HCT116 (cell line): ENCODE measurements around the gene FGF18. TPM values are rescaled to one million over a fixed set of nuclear protein-coding genes. Genes with fewer than 3 reads are reported as not detected.

ENCODE experiments used
- ATAC-seq: fragments of 200-7000 bp; cut with Tn5 transposase; 2 replicates; pipeline ENCODE4 v1.9.1; 2020; ENCODE audit warnings: mild to moderate bottlenecking, moderate library complexity
- BruUV-seq: library from RNA; stranded (reverse); fragments of 400-500 nt; replicated peaks from 2 replicates; lab custom pipeline; 2021; lab: Mats Ljungman, UMichigan
- CTCF ChIA-PET: fragments of 300-600 bp; sonication (Branson Sonifier 250); formaldehyde crosslinking; loops from one replicate; lab custom pipeline; 2021; ENCODE audit warnings: antibody characterized with exemption; lab: Charles Lee
- POLR2A ChIA-PET: fragments of 300-600, 350-600 bp; sonication (Branson Sonifier 250); formaldehyde crosslinking; loops from one replicate; lab custom pipeline; 2021; ENCODE audit warnings: antibody characterized with exemption; lab: Charles Lee
- RAD21 ChIA-PET, 2 experiments: fragments of 300-600 bp; sonication (Branson Sonifier 250); formaldehyde crosslinking; loops; one replicate each; lab custom pipeline; 2023; ENCODE audit warnings: low total read pairs in 2 of 2; ENCODE audit not compliant: uncharacterized antibody in 2 of 2, unreplicated experiment in 2 of 2, low non-redundant PET in 1 of 2; lab: Charles Lee
- DNase-seq: peaks from one replicate; pipeline ENCODE4 v3.0.0-alpha.2; 2010; ENCODE audit warnings: low read depth, low spot score
- H2AFZ ChIP-seq: fragments of 200-600 bp; shearing (Covaris generic), sonication (generic); 2 replicates; pipeline ENCODE4 v1.6.1; 2017; ENCODE audit warnings: low read depth, mixed run types, mixed read lengths, antibody characterized with exemption, low read length; ENCODE audit not compliant: poor library complexity, severe bottlenecking
- H3K27ac ChIP-seq: 2 replicates; pipeline ENCODE4 v1.5.1; 2012; ENCODE audit warnings: low read depth, low read length
- H3K27me3 ChIP-seq: fragments of 200-600 bp; sonication (generic); 2 replicates; pipeline ENCODE4 v1.6.1; 2016; ENCODE audit warnings: mixed run types, low read length, mixed read lengths; ENCODE audit not compliant: insufficient read depth
- H3K36me3 ChIP-seq, 2 experiments: fragments of 200-500 bp in 1 of 2; fragments of 200-600 bp in 1 of 2; sonication (Bioruptor generic) in 1 of 2; sonication (generic) in 1 of 2; 2 replicates each; pipeline versions ENCODE4 v1.5.1 to v1.6.1; 2014 to 2016; ENCODE audit warnings: low read length in 2 of 2, inconsistent platforms in 1 of 2, mixed read lengths in 1 of 2, mixed run types in 1 of 2; ENCODE audit not compliant: insufficient read depth in 2 of 2, control insufficient read depth in 1 of 2
- H3K4me1 ChIP-seq, 2 experiments: fragments of 200-600 bp in 1 of 2; sonication (generic) in 1 of 2; 2 replicates each; pipeline versions ENCODE4 v1.5.1 to v1.6.1; 2012 to 2017; ENCODE audit warnings: low read length in 2 of 2, inconsistent platforms in 1 of 2, mild to moderate bottlenecking in 1 of 2, mixed read lengths in 1 of 2, mixed run types in 1 of 2, moderate library complexity in 1 of 2; ENCODE audit not compliant: insufficient read depth in 2 of 2, control insufficient read depth in 1 of 2
- H3K4me2 ChIP-seq: fragments of 200-600 bp; sonication (generic); 2 replicates; pipeline ENCODE4 v1.6.1; 2017; ENCODE audit warnings: mixed run types, low read length, mixed read lengths
- H3K4me3 ChIP-seq, 2 experiments: fragments of 200-600 bp in 1 of 2; sonication (generic) in 1 of 2; replicated peaks in 1 of 2; 2 replicates each; pipeline ENCODE4 v1.5.1; 2011 to 2016; ENCODE audit warnings: low read length in 2 of 2, control low read depth in 1 of 2, low read depth in 1 of 2, mild to moderate bottlenecking in 1 of 2, mixed read lengths in 1 of 2, mixed run types in 1 of 2
- H3K79me2 ChIP-seq: fragments of 200-600 bp; sonication (generic); 2 replicates; pipeline ENCODE4 v1.6.1; 2017; ENCODE audit warnings: mild to moderate bottlenecking, mixed run types, low read length, moderate library complexity, mixed read lengths; ENCODE audit not compliant: insufficient read depth
- H3K9ac ChIP-seq: fragments of 200-600 bp; sonication (generic); 2 replicates; pipeline ENCODE4 v1.6.1; 2016; ENCODE audit warnings: low read length, mixed read lengths
- H3K9me2 ChIP-seq: fragments of 200-600 bp; sonication (generic), shearing (Covaris generic); 2 replicates; pipeline ENCODE4 v1.6.1; 2017; ENCODE audit warnings: mixed run types, mild to moderate bottlenecking, moderate library complexity; ENCODE audit not compliant: insufficient read depth
- H3K9me3 ChIP-seq, 2 experiments: fragments of 200-500 bp in 1 of 2; fragments of 200-600 bp in 1 of 2; sonication (Bioruptor generic) in 1 of 2; sonication (generic) in 1 of 2; 2 replicates each; pipeline ENCODE4 v1.6.1; 2014 to 2017; ENCODE audit warnings: low read length in 2 of 2, mixed read lengths in 2 of 2, inconsistent platforms in 1 of 2, low read depth in 1 of 2, mild to moderate bottlenecking in 1 of 2, mixed run types in 1 of 2, moderate library complexity in 1 of 2; ENCODE audit not compliant: control insufficient read depth in 1 of 2, insufficient read depth in 1 of 2
- H4K20me1 ChIP-seq: fragments of 200-600 bp; sonication (generic), shearing (Covaris generic); 2 replicates; pipeline ENCODE4 v1.6.1; 2017; ENCODE audit warnings: mixed run types, mild to moderate bottlenecking, moderate library complexity; ENCODE audit not compliant: insufficient read depth
- CBX3 ChIP-seq: IDR thresholded peaks from 2 replicates; pipeline ENCODE4 v1.6.1; 2012; ENCODE audit warnings: low read depth
- CEBPB ChIP-seq: IDR thresholded peaks from 2 replicates; pipeline ENCODE4 v1.6.1; 2012; ENCODE audit warnings: low read depth
- EGR1 ChIP-seq: IDR thresholded peaks from 2 replicates; pipeline ENCODE4 v1.6.1; 2012; ENCODE audit warnings: low read depth
- ELF1 ChIP-seq: IDR thresholded peaks from 2 replicates; pipeline ENCODE4 v1.6.1; 2012; ENCODE audit warnings: low read depth, borderline replicate concordance
- EZH2 ChIP-seq: fragments of 200-600 bp; sonication (generic); IDR thresholded peaks from 2 replicates; pipeline ENCODE4 v1.6.1; 2017; ENCODE audit warnings: antibody characterized with exemption, mixed run types
- FOSL1 ChIP-seq: IDR thresholded peaks from 2 replicates; pipeline ENCODE4 v1.6.1; 2012; ENCODE audit warnings: low read depth
- JUND ChIP-seq: IDR thresholded peaks from 2 replicates; pipeline ENCODE4 v1.6.1; 2012
- POLR2A ChIP-seq: IDR thresholded peaks from 2 replicates; pipeline ENCODE4 v1.7.0; 2011; ENCODE audit warnings: borderline replicate concordance; ENCODE audit not compliant: insufficient read depth, insufficient read length; ENCODE audit errors: extremely low read depth
- REST ChIP-seq: IDR thresholded peaks from 2 replicates; pipeline ENCODE4 v1.6.1; 2012; ENCODE audit warnings: low read depth
- YY1 ChIP-seq: IDR thresholded peaks from 2 replicates; pipeline ENCODE4 v1.6.1; 2011; ENCODE audit warnings: low read length, low read depth, moderate library complexity, mild to moderate bottlenecking; ENCODE audit not compliant: insufficient replicate concordance; ENCODE audit errors: extremely low read depth
- ZBTB33 ChIP-seq: IDR thresholded peaks from 2 replicates; pipeline ENCODE4 v1.6.1; 2011; ENCODE audit warnings: mild to moderate bottlenecking, low read length, moderate library complexity; ENCODE audit not compliant: insufficient replicate concordance; ENCODE audit errors: extremely low read depth
- ZFX ChIP-seq: fragments of 450-650 bp; IDR thresholded peaks from 2 replicates; pipeline ENCODE4 v1.6.1; 2017
- intact Hi-C: fragments of 100-400 bp; cut with micrococcal nuclease; formaldehyde crosslinking; loops from 2 replicates; pipeline ENCODE4 v1.10.0; 2022
- microRNA-seq: library from miRNA; unstranded; fragments of <30 nt; microRNA quantifications from one replicate; pipeline ENCODE4, GENCODE V29; 2016; ENCODE audit warnings: borderline number of aligned reads
- total RNA-seq: library from RNA; stranded (reverse); gene quantifications from one replicate; pipeline ENCODE4 v1.2.1, GENCODE V29; 2021; ENCODE audit not compliant: unreplicated experiment
- TF ChIP-seq, protein P1 (sequence below): IDR thresholded peaks from 2 replicates; pipeline ENCODE4 v1.6.1; 2012

Gene FGF18
- total RNA-seq, 1 experiment from 2014 or later: 0.96 TPM

DNA sequence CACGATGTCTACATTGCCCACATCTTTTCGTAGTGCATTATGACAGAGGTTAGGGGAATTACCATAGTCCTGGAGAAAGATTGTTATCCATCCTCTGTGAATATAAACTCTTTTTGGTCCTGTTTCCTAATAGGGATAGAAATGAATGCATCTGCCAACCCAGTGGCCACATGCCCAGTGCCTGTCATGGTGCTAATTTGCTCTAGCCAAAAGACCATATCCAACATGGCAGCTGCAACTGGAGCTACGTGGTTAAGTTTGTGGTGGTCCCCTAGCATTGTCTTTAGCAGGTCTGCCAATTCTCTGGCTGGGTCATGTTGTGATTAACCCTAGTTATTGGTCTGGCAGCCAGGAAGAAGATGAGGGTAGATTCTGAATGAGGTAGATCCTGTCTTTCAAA lies 87.5 kb downstream of the FGF18 start:
- H3K9me2 ChIP-seq: no peaks in the 10 kb centered on the region
- CTCF ChIA-PET: no interaction called here

More for the DNA sequence above, 87.5 kb downstream of the FGF18 start:
- ChIA-PET RAD21 (no interaction called here), POLR2A (no interaction called here)
- H3K27me3 ChIP-seq: no peaks in the 10 kb centered on the region
- no peaks in the 10 kb centered on the region for H4K20me1 ChIP-seq
- TF ChIP-seq EGR1 (no peak), CEBPB (no peak), REST (no peak), JUND (no peak), ZFX (no peak), CBX3 (no peak), POLR2A (no peak), EZH2 (no peak), ZBTB33 (no peak), FOSL1 (no peak), YY1 (no peak), ELF1 (no peak)
- TF ChIP-seq, protein P1, sequence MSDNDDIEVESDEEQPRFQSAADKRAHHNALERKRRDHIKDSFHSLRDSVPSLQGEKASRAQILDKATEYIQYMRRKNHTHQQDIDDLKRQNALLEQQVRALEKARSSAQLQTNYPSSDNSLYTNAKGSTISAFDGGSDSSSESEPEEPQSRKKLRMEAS: no peak
- ATAC-seq (no peak), DNase-seq (no peak)
- no peak overlapping the region for H3K4me3 ChIP-seq
- no peaks in the 10 kb centered on the region for H3K79me2 ChIP-seq
- H2AFZ ChIP-seq: no peak overlapping the region
- no peaks in the 10 kb centered on the region for H3K36me3 ChIP-seq
- intact Hi-C loops: no loop called here
- no peak overlapping the region for H3K9ac ChIP-seq
- no peaks in the 10 kb centered on the region for H3K4me1 ChIP-seq
- no peaks in the 10 kb centered on the region for H3K9me3 ChIP-seq
- no peak overlapping the region for H3K27ac ChIP-seq
- no TSS peak for BruUV-seq
- no peak overlapping the region for H3K4me2 ChIP-seq

Small RNA genes within 50 kb of the gene (microRNA-seq; reads per million reads assigned to microRNA genes)
- gene MIR3912: not detected

Other genes with a start within 250 kb of the FGF18 start
- 4.6 TPM for gene TLX3, start 110.4 kb upstream of the FGF18 start, total RNA-seq
- gene NPM1, start 31.8 kb upstream of the FGF18 start, total RNA-seq: 2,693 TPM